Neutrophil (primary cell): Measurements from ENCODE around the gene ZNF134.

Experiments used
- H3K27ac ChIP-seq: fragments of 200-600 bp; sonication (generic); 2 replicates; pipeline ENCODE4 v1.5.1; 2016; ENCODE audit warnings: mild to moderate bottlenecking, moderate library complexity
- H3K27me3 ChIP-seq: fragments of 200-600 bp; sonication (generic); 2 replicates; pipeline ENCODE4 v1.6.0; 2016; ENCODE audit warnings: mild to moderate bottlenecking
- H3K36me3 ChIP-seq: fragments of 200-600 bp; sonication (generic); 2 replicates; pipeline ENCODE4 v1.5.1; 2017
- H3K4me1 ChIP-seq, 2 experiments: fragments of 200-600 bp in 1 of 2; sonication (generic) in 1 of 2; 1 replicate in 1 of 2; 2 replicates in 1 of 2; pipeline versions ENCODE4 v1.5.1 to v1.6.1; 2013 to 2016; ENCODE audit warnings: low read depth in 1 of 2, low read length in 1 of 2, mild to moderate bottlenecking in 1 of 2, moderate library complexity in 1 of 2; ENCODE audit not compliant: control insufficient read depth in 1 of 2, insufficient read depth in 1 of 2
- H3K4me3 ChIP-seq, 2 experiments: fragments of 200-600 bp in 1 of 2; sonication (generic) in 1 of 2; 1 replicate in 1 of 2; 2 replicates in 1 of 2; pipeline ENCODE4 v1.5.1; 2013 to 2016; ENCODE audit warnings: low read depth in 1 of 2, low read length in 1 of 2, mild to moderate bottlenecking in 1 of 2, moderate library complexity in 1 of 2
- H3K9me3 ChIP-seq: fragments of 200-600 bp; sonication (generic); 2 replicates; pipeline ENCODE4 v1.5.1; 2016
- TF ChIP-seq, protein P1 (sequence below): fragments of 200-600 bp; sonication (generic); IDR thresholded peaks from 2 replicates; pipeline ENCODE4 v1.5.1; 2016; ENCODE audit warnings: antibody characterized with exemption

The ZNF134 gene

GRCh38 chr19:57613941-57614743 lies at the start of gene ZNF134:
TSS of gene ZNF134 (plus strand) at chr19:57614242. CDS start at chr19:57619469, 5,227 bp downstream.
- Histone ChIP-seq H3K4me1 (peaks cover 13 to 14% of the 10 kb centered on the region in 2 experiments), H3K36me3 (peaks cover 2% of the 10 kb centered on the region), H3K9me3 (peaks cover 33% of the 10 kb centered on the region), H3K27ac (peak within 1 kb of the TSS; percentile 56), H3K4me3 (peak within 1 kb of the TSS; percentile 67 to 74), H3K27me3 (no peaks in the 10 kb centered on the region)
- TF ChIP-seq, protein P1, sequence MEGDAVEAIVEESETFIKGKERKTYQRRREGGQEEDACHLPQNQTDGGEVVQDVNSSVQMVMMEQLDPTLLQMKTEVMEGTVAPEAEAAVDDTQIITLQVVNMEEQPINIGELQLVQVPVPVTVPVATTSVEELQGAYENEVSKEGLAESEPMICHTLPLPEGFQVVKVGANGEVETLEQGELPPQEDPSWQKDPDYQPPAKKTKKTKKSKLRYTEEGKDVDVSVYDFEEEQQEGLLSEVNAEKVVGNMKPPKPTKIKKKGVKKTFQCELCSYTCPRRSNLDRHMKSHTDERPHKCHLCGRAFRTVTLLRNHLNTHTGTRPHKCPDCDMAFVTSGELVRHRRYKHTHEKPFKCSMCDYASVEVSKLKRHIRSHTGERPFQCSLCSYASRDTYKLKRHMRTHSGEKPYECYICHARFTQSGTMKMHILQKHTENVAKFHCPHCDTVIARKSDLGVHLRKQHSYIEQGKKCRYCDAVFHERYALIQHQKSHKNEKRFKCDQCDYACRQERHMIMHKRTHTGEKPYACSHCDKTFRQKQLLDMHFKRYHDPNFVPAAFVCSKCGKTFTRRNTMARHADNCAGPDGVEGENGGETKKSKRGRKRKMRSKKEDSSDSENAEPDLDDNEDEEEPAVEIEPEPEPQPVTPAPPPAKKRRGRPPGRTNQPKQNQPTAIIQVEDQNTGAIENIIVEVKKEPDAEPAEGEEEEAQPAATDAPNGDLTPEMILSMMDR = no peak

DNA sequence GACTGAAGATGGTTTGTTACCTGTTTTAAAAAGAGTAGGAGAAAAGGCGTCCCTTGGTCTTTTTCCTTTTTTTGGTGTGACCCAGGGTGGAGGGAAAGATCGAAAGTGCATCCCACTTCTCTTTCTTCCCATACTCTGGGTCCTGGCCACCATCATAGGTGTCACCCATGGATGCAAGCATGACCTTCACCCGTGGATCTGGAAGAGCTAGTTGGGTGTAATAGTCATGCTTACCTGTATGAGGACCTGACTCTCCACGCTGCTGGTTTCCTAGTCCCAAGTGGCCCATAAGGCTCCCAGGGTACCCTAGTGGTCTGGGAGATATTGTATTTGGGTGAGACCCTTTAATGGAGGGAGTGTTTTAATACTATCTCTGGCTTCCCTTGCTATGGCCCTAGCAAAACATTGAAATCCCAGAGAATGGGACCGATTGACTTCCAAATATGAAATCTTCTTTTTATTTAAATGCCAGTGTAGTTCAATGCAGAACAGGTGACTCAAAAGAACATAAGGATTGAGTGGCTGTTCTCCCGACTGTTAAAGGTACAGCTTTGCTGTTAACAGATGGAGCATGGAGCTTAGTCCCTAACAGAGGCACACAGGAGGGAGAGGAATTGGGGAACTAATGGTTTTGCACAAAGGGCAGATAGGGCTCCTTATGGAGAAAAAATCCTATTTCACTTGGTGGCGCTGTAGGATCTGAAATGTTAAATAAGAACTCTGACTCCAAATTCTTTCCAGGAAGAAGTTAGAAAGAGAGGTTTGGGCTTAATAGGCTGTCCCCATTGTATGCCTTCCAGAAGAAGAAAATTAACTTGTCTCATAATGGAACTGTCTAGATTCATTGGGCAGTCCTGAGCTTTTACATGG lies 47.4 kb upstream of the ZNF134 start:
- TF ChIP-seq, protein P1 = no peak

GRCh38 chr19:57570707-57571106 lies 43.3 kb upstream of the ZNF134 start:
- Histone ChIP-seq H3K27ac (no peak overlapping the region), H3K27me3 (no peaks in the 10 kb centered on the region), H3K4me3 (no peak overlapping the region), H3K36me3 (peaks cover 7% of the 10 kb centered on the region), H3K4me1 (no peaks in the 10 kb centered on the region), H3K9me3 (peaks cover 76% of the 10 kb centered on the region)
- TF ChIP-seq, protein P1 = no peak

More for the DNA sequence above, 47.4 kb upstream of the ZNF134 start:
- H3K36me3 ChIP-seq = no peaks in the 10 kb centered on the region
- no peaks in the 10 kb centered on the region for H3K4me1 ChIP-seq
- no peak overlapping the region for H3K27ac ChIP-seq
- H3K9me3 ChIP-seq = peaks cover 57% of the 10 kb centered on the region
- H3K27me3 ChIP-seq = no peaks in the 10 kb centered on the region
- H3K4me3 ChIP-seq = no peak overlapping the region

DNA sequence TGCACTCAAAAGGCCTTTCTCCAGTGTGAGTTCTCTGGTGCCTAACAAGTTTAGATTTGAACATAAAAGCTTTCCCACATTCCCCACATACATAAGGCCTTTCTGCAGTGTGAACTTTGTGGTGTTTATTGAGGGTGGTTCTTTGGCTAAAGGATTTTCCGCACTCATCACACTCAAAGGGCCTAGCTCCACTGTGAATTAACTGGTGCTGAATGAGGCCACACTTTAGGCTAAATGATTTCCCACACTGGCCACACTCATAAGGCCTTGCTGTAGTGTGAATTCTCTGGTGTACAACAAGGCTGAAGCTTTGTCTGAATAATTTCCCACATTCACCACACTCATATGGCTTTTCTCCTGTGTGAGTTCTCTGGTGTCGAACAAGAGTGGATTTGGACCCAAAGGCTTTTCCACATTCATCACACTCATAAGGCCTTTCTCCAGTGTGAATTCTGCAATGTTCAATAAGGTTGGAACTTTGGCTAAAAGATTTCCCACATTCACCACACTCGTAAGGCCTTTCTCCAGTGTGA lies 41.6 kb upstream of the ZNF134 start:
- peaks cover 65% of the 10 kb centered on the region for H3K9me3 ChIP-seq
- H3K36me3 ChIP-seq = peaks cover 7% of the 10 kb centered on the region
- TF ChIP-seq, protein P1 = no peak
- no peak overlapping the region for H3K4me3 ChIP-seq
- H3K27me3 ChIP-seq = no peaks in the 10 kb centered on the region
- H3K4me1 ChIP-seq = no peaks in the 10 kb centered on the region
- H3K27ac ChIP-seq = no peak overlapping the region

DNA sequence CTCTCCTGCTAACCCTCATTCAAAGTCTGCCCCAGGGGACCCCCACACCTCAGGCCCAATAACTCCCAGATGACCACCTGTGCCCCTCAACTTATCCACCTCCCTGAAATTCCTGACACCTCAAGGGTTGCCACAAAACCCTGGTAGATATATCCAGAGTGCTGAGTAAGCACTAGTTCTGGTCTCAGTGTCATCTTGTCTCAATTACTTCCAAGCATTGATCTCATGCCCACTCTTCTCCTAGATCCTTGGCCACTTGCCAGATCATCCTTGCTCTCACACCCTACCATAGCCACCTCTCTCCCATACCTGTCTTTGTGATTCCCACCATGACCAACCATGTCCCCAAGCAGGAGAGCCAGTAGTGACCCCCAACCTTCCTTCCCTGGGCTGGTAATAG lies 37.4 kb upstream of the ZNF134 start:
- Histone ChIP-seq H3K27me3 (no peaks in the 10 kb centered on the region), H3K4me1 (peaks cover 11% of the 10 kb centered on the region in 2 experiments), H3K4me3 (no peak overlapping the region), H3K9me3 (peaks cover 43% of the 10 kb centered on the region), H3K27ac (no peak overlapping the region), H3K36me3 (peaks cover 7% of the 10 kb centered on the region)
- TF ChIP-seq, protein P1 = no peak
